Breast epithelium (tissue), 4 donors: ENCODE data around the gene DNMT3L. TPM values are rescaled to one million over a fixed set of nuclear protein-coding genes. Genes with fewer than 3 reads are reported as not detected.

Experiments used
- DNase-seq, 2 donors: peaks; one replicate each; pipeline ENCODE4 v3.0.0-alpha.2; 2019; ENCODE audit warnings: low spot score in 2 of 2
- H3K27ac ChIP-seq, 2 donors: fragments of 200-600 bp; sonication (generic) in 1 of 2; one replicate each; pipeline ENCODE4 v1.5.1; 2016 to 2019; ENCODE audit warnings: mild to moderate bottlenecking in 1 of 2
- H3K27me3 ChIP-seq, 2 donors: fragments of 200-600 bp; sonication (generic) in 1 of 2; one replicate each; pipeline versions ENCODE4 v1.5.1 to v1.6.0; 2017 to 2019; ENCODE audit warnings: control low read depth in 1 of 2, mild to moderate bottlenecking in 1 of 2
- H3K36me3 ChIP-seq: fragments of 200-600 bp; one replicate; pipeline ENCODE4 v1.5.1; 2019
- H3K4me1 ChIP-seq, 2 donors: fragments of 200-600 bp; sonication (generic); one replicate each; pipeline ENCODE4 v1.5.1; 2016 to 2019; ENCODE audit warnings: control low read depth in 1 of 2
- H3K4me3 ChIP-seq, 3 donors: fragments of 200-600 bp; sonication (generic); 1 replicate in 2 of 3; 2 replicates in 1 of 3; pipeline ENCODE4 v1.5.1; 2016 to 2019; ENCODE audit warnings: mild to moderate bottlenecking in 3 of 3, moderate library complexity in 2 of 3
- H3K9me3 ChIP-seq, 2 donors: fragments of 200-600 bp; sonication (generic) in 1 of 2; one replicate each; pipeline ENCODE4 v1.5.1; 2016 to 2019; ENCODE audit warnings: control low read depth in 1 of 2
- POLR2A ChIP-seq: fragments of 450-650 bp; IDR thresholded peaks from one replicate; pipeline ENCODE4 v1.6.1; 2016; ENCODE audit warnings: antibody characterized with exemption, mild to moderate bottlenecking, moderate library complexity
- POLR2AphosphoS5 ChIP-seq, 3 donors: sonication (generic); formaldehyde crosslinking; IDR thresholded peaks; one replicate each; pipeline ENCODE4 v1.6.1; 2017; ENCODE audit warnings: antibody characterized with exemption in 3 of 3
- intact Hi-C: fragments of 100-400 bp; cut with DNase I; formaldehyde crosslinking; loops from one replicate; pipeline ENCODE4 v1.15.1; 2023; ENCODE audit warnings: low total_unique reads
- total RNA-seq, 3 donors: library from RNA; depleted of rRNA; stranded (reverse); fragments of >200 nt; gene quantifications; one replicate each; pipeline ENCODE4 v1.1.0, GENCODE V29; 2016
- TF ChIP-seq, protein P1 (sequence below), 3 donors: fragments of 450-650 bp; IDR thresholded peaks; one replicate each; pipeline ENCODE4 v1.5.1; 2016 to 2017; ENCODE audit warnings: antibody characterized with exemption in 3 of 3, mild to moderate bottlenecking in 3 of 3, moderate library complexity in 3 of 3

Gene DNMT3L
- total RNA-seq, 3 donors from 2014 or later, result not detected

DNA sequence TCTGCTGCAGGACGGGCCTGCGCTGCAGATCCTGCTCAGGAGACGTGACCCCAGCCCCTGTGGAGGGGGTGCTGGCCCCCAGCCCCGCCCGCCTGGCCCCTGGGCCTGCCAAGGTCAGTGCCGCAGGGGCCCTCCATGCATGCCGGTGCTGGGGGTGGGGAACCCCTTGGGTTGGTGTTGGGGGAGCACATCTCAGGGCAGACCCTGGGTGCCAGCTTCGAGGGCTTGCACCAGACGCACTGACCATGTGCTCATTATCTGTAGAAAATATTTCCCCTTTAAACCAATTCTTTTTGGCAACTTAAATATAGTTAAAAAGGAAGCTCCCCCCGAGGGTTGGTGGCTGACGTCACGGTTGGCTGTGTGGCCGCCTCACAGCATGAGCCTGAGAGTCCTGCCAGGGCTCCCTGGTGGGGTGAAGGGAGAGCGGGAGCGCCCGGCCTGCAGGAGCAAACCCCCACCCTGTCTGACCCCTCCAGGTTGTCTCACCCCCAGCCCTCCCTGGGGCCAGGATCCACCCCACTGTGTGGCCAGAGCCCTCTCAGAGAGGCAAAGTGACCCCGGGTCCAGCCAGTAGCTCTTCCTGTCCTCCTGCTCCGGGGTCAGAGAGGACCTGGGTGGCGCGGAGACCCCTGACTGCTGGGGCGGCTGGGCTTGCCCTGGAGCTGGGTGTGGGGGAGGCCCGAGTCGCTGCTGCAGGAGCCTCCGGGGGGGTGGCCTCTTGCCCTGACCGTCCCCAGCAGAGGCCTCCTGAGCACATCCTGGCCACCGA lies 32.9 kb upstream of the DNMT3L start:
- Histone ChIP-seq H3K36me3 (no peaks in the 10 kb centered on the region), H3K27ac (peak overlapping the region in 1 of 2 donors; percentile 3), H3K4me1 (peaks cover 0 to 4% of the 10 kb centered on the region in 2 donors), H3K9me3 (no peaks in the 10 kb centered on the region), H3K27me3 (no peaks in the 10 kb centered on the region), H3K4me3 (peak overlapping the region in 1 of 3 donors; percentile 8)
- DNase-seq, result no peak
- intact Hi-C loops, result loop anchor here (5.0 kb wide), 1 partner anchor 222 kb away; no protein-coding TSS in a partner anchor
- TF ChIP-seq, protein P1, sequence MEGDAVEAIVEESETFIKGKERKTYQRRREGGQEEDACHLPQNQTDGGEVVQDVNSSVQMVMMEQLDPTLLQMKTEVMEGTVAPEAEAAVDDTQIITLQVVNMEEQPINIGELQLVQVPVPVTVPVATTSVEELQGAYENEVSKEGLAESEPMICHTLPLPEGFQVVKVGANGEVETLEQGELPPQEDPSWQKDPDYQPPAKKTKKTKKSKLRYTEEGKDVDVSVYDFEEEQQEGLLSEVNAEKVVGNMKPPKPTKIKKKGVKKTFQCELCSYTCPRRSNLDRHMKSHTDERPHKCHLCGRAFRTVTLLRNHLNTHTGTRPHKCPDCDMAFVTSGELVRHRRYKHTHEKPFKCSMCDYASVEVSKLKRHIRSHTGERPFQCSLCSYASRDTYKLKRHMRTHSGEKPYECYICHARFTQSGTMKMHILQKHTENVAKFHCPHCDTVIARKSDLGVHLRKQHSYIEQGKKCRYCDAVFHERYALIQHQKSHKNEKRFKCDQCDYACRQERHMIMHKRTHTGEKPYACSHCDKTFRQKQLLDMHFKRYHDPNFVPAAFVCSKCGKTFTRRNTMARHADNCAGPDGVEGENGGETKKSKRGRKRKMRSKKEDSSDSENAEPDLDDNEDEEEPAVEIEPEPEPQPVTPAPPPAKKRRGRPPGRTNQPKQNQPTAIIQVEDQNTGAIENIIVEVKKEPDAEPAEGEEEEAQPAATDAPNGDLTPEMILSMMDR (IDR thresholded peaks at IDR 0.05), result no peak
- TF ChIP-seq POLR2AphosphoS5 (IDR thresholded peaks at IDR 0.05), result no peak
- TF ChIP-seq POLR2A, result no peak

DNA sequence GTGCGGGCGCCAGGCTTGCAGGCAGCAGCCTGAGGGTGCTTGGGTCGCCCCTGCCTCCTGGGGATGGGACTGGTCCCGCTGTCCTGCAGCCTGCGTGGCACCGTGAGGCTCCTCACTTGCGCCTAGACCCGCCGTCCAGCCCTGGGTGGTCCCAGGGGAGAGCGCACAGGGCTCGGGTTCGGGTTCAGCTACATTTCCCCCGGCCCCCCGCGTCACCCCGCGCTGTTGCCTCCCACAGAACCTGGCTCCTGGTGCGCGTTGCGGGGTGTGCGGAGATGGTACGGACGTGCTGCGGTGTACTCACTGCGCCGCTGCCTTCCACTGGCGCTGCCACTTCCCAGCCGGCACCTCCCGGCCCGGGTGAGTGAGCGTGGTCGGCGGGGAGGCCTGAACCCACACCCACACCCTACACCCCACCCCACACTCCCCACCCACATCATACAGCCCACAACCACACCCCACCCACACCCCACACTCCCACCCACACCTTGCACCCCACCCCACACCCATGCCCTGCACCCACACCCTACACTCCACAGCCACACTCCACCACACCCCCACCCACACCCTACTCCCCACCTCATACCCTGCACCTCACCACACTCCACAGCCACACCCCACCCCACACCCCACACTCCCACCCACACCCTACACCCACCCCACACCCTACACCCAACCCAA lies 32.0 kb upstream of the DNMT3L start:
- intact Hi-C loops, result loop anchor here (5.0 kb wide), 1 partner anchor 221 kb away; no protein-coding TSS in a partner anchor
- no peak overlapping the region for H3K27ac ChIP-seq
- no peak for DNase-seq
- no peak overlapping the region for H3K4me3 ChIP-seq
- no peaks in the 10 kb centered on the region for H3K9me3 ChIP-seq
- TF ChIP-seq POLR2A, result no peak
- TF ChIP-seq, protein P1 (IDR thresholded peaks at IDR 0.05), result no peak
- no peak for TF ChIP-seq POLR2AphosphoS5 (IDR thresholded peaks at IDR 0.05)
- no peaks in the 10 kb centered on the region for H3K36me3 ChIP-seq
- no peaks in the 10 kb centered on the region for H3K27me3 ChIP-seq
- H3K4me1 ChIP-seq, result peaks cover 0 to 4% of the 10 kb centered on the region in 2 donors

DNA sequence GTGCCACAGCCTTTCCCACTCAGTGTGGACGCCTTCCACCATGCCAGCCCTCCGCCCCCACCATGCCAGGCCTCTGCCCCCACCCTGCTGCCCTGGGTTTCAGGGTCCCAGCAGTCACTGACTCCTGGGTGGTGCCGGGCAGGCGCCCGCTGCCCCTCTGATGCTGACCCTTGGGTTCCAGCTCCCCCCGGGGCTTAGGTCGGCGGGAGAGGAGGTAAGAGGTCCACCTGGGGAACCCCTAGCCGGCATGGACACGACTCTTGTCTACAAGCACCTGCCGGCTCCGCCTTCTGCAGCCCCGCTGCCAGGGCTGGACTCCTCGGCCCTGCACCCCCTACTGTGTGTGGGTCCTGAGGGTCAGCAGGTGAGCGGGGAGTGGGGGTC lies 31.1 kb upstream of the DNMT3L start:
- no peaks in the 10 kb centered on the region for H3K9me3 ChIP-seq
- DNase-seq, result no peak
- intact Hi-C loops, result loop anchor here (5.0 kb wide), 1 partner anchor 221 kb away; no protein-coding TSS in a partner anchor

DNA sequence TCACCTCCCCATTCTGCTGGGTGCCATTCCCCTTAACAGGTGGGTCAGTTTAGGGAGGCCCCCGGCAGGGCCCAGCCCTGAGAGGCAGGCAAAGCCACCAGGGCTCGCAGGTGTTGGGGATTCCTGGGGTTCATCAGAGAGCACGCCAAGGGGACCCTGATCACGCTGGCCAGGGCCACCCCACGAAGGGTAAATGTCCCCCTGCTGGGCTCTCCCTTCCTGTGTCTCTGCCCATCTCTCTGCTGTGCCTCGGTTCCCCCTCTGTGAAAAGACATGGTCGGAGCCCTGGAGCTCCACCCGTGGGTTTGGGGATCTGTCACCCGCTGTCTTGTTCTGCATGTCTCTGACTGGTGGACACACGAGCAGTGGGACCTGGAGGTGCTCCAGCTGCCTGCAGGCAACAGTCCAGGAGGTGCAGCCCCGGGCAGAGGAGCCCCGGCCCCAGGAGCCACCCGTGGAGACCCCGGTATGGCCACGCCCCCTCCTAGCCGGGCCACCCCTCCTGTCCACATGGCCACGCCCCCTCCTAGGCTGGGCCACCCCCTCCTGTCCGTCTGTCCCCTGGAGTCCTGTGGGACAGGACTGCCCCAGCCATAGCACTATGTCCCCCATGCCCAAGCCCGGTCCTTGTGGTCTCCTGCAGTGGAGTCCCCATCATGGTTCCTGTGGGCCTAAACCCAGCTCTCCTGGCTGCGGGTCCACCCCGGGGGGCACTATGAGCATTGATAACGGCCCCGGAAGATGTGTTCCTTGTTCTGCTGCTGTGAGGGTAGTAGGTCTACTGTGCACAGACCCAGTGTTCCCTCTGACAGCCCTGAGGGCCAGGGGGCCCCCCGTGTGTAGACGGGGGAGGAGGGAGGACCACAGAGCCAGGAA lies 30.5 kb upstream of the DNMT3L start:
- H3K36me3 ChIP-seq, result no peaks in the 10 kb centered on the region
- intact Hi-C loops, result loop anchor here (5.0 kb wide), 1 partner anchor 220 kb away; no protein-coding TSS in a partner anchor
- TF ChIP-seq POLR2AphosphoS5 (IDR thresholded peaks at IDR 0.05) (no peak), POLR2A (no peak)
- TF ChIP-seq, protein P1 (IDR thresholded peaks at IDR 0.05), result no peak
- no peak for DNase-seq
- H3K27me3 ChIP-seq, result peaks cover 0 to 5% of the 10 kb centered on the region in 2 donors
- H3K27ac ChIP-seq, result no peak overlapping the region
- no peaks in the 10 kb centered on the region for H3K4me1 ChIP-seq
- no peak overlapping the region for H3K4me3 ChIP-seq
- no peaks in the 10 kb centered on the region for H3K9me3 ChIP-seq

More for the DNA sequence above, 31.1 kb upstream of the DNMT3L start:
- Histone ChIP-seq H3K27me3 (no peaks in the 10 kb centered on the region), H3K4me3 (no peak overlapping the region), H3K27ac (no peak overlapping the region), H3K4me1 (peaks cover 0 to 4% of the 10 kb centered on the region in 2 donors), H3K36me3 (no peaks in the 10 kb centered on the region)
- TF ChIP-seq, protein P1 (IDR thresholded peaks at IDR 0.05), result no peak
- no peak for TF ChIP-seq POLR2AphosphoS5 (IDR thresholded peaks at IDR 0.05)
- TF ChIP-seq POLR2A, result no peak
